Endodermal cell (in vitro differentiated cells): ENCODE measurements around the gene ZYG11B. TPM values are rescaled to one million over a fixed set of nuclear protein-coding genes. Genes with fewer than 3 reads are reported as not detected.
"Not testable (repeated sequence)": the region's sequence is repeated elsewhere in the genome, so short reads cannot be mapped to it uniquely, and the experiment has no call there.

ENCODE experiments used
- DNase-seq: peaks from one replicate; pipeline ENCODE4 v3.0.0-alpha.2; 2017
- H3K27ac ChIP-seq: 2 replicates; pipeline ENCODE4 v1.5.1; 2013; ENCODE audit warnings: mild to moderate bottlenecking, low read depth, low read length, moderate library complexity
- H3K27me3 ChIP-seq: 2 replicates; pipeline ENCODE4 v1.6.1; 2013; ENCODE audit warnings: mild to moderate bottlenecking, low read length, moderate library complexity; ENCODE audit not compliant: insufficient read depth, control insufficient read depth, poor library complexity, severe bottlenecking
- H3K36me3 ChIP-seq: 2 replicates; pipeline ENCODE4 v1.7.0; 2013; ENCODE audit warnings: mild to moderate bottlenecking, low read length, moderate library complexity; ENCODE audit not compliant: control insufficient read depth, insufficient read depth
- H3K4me1 ChIP-seq: one replicate; pipeline ENCODE4 v1.7.0; 2013; ENCODE audit warnings: low read length; ENCODE audit not compliant: control insufficient read depth, insufficient read depth
- H3K4me3 ChIP-seq: 2 replicates; pipeline ENCODE4 v1.5.1; 2013; ENCODE audit warnings: mild to moderate bottlenecking, low read length, moderate library complexity
- H3K9ac ChIP-seq: 2 replicates; pipeline ENCODE4 v1.6.1; 2013; ENCODE audit warnings: mild to moderate bottlenecking, low read length, moderate library complexity; ENCODE audit not compliant: poor library complexity, severe bottlenecking; ENCODE audit errors: extremely low read depth
- H3K9me3 ChIP-seq: 2 replicates; pipeline ENCODE4 v1.6.1; 2013; ENCODE audit warnings: mild to moderate bottlenecking, low read length, moderate library complexity; ENCODE audit not compliant: control insufficient read depth
- H3K27ac Mint-ChIP-seq: 2 replicates; pipeline ENCODE4 v1.8.0; 2020; ENCODE audit warnings: mixed read lengths
- H3K27me3 Mint-ChIP-seq: 2 replicates; pipeline ENCODE4 v1.8.0; 2021; ENCODE audit warnings: mild to moderate bottlenecking, mixed read lengths; ENCODE audit not compliant: insufficient read depth
- H3K36me3 Mint-ChIP-seq: 2 replicates; pipeline ENCODE4 v1.8.0; 2020; ENCODE audit warnings: low read depth, mixed read lengths
- H3K4me1 Mint-ChIP-seq: 2 replicates; pipeline ENCODE4 v1.8.0; 2020; ENCODE audit warnings: mixed read lengths
- H3K4me3 Mint-ChIP-seq: 2 replicates; pipeline ENCODE4 v1.8.0; 2020; ENCODE audit warnings: mild to moderate bottlenecking, moderate library complexity, mixed read lengths
- H3K9me3 Mint-ChIP-seq: 2 replicates; pipeline ENCODE4 v1.8.0; 2020; ENCODE audit warnings: mild to moderate bottlenecking, mixed read lengths
- CTCF ChIP-seq: fragments of 200-600 bp; sonication (generic); conservative IDR thresholded peaks from 2 replicates; pipeline ENCODE4 v1.5.0; 2021; ENCODE audit warnings: antibody characterized with exemption, mild to moderate bottlenecking
- WGBS, 2 experiments: methylation state at CpG; one replicate each; pipeline versions ENCODE4 v1.1.5 to v1.1.7; 2013; ENCODE audit warnings: missing lambda C conversion rate in 2 of 2, mixed read lengths in 1 of 2; ENCODE audit not compliant: insufficient coverage in 1 of 2, insufficient read length in 1 of 2; 5-methylcytosine and 5-hydroxymethylcytosine counted together
- total RNA-seq, 2 donors: library from RNA; stranded (reverse); fragmentation: NEBNext Ultra II Directional in 1 of 2; extraction: Animal tissue kit (Norgen Biotek cat#: 25700) in 1 of 2; gene quantifications; 2 replicates in 1 of 2; 3 replicates in 1 of 2; pipeline ENCODE4 v1.2.1, GENCODE V29; 2021

Gene ZYG11B
- total RNA-seq, 2 donors from 2014 or later = 24.8 to 30.2 TPM

DNA sequence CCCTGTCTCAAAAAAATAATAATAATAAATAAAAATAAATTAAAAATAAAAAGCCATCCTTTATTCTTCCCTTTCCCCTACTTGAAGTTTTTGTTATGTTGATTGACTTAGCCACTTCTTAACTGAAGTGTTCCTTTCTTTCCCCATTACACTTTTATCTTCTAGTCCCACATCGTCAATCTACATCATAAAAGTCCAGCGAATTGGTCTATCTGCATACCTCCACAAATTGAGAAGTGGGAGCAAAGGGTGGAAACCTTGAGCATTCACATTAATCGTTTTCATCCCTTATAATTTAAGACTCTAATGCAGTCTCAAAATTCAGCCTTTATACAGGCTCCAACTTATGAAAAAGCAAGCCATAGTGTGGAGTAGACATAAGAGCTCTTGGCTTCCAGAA, 109.8 kb downstream of the ZYG11B start:
- Mint-ChIP-seq H3K27me3 (peaks cover 3% of the 10 kb centered on the region), H3K9me3 (no peaks in the 10 kb centered on the region), H3K27ac (no peak overlapping the region), H3K4me3 (no peak overlapping the region), H3K4me1 (peaks cover 5% of the 10 kb centered on the region), H3K36me3 (no peaks in the 10 kb centered on the region)
- Histone ChIP-seq H3K36me3 (no peaks in the 10 kb centered on the region), H3K4me3 (no peak overlapping the region), H3K9ac (no peak overlapping the region), H3K27me3 (peaks cover 1% of the 10 kb centered on the region), H3K9me3 (no peaks in the 10 kb centered on the region), H3K4me1 (no peaks in the 10 kb centered on the region), H3K27ac (no peak overlapping the region)
- no peak for TF ChIP-seq CTCF
- no peak for DNase-seq
- 31 to 46% methylated on average over 2 to 3 of the region's 3 CpGs for WGBS, 2 experiments

DNA sequence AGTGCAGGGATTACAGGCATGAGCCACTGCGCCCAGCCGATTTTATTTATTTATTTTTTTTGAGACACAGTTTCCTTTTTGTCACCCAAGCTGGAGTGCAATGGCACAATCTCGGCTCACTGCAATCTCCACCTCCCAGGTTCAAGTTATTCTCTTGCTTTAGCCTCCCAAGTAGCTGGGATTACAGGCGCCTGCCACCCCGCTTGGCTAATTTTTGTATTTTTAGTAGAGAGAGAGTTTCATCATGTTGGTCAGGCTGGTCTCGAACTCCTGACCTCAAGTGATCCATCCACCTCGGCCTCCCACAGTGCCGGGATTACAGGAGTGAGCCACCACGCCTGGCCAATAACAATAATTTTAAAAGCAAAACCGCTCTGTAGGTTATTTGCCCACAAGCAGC, 112.9 kb downstream of the ZYG11B start:
- not testable (repeated sequence) for H3K4me1 ChIP-seq, H3K4me3 Mint-ChIP-seq, H3K9me3 Mint-ChIP-seq, H3K9ac ChIP-seq, H3K36me3 Mint-ChIP-seq, H3K4me1 Mint-ChIP-seq, DNase-seq, H3K27ac Mint-ChIP-seq, H3K36me3 ChIP-seq, H3K4me3 ChIP-seq, H3K27ac ChIP-seq, H3K9me3 ChIP-seq
- WGBS, 2 experiments = 89 to 94% methylated on average over 8 to 10 of the region's 10 CpGs
- peaks cover 28% of the 10 kb centered on the region for H3K27me3 ChIP-seq
- peaks cover 30% of the 10 kb centered on the region for H3K27me3 Mint-ChIP-seq

GRCh38 chr1:52842643-52843310, 116.5 kb downstream of the ZYG11B start, which contains the start of gene ZYG11A:
TSS of gene ZYG11A (plus strand) at chr1:52842760. CDS start at chr1:52842884, 124 bp downstream.
- H3K27ac ChIP-seq = no peak within 1 kb of the TSS
- TF ChIP-seq CTCF = peak; percentile 63
- Mint-ChIP-seq H3K9me3 (no peaks in the 10 kb centered on the region), H3K36me3 (no peaks in the 10 kb centered on the region), H3K4me1 (no peaks in the 10 kb centered on the region), H3K27ac (no peak within 1 kb of the TSS), H3K4me3 (peak within 1 kb of the TSS; percentile 61), H3K27me3 (peaks cover 34% of the 10 kb centered on the region)
- no peaks in the 10 kb centered on the region for H3K36me3 ChIP-seq
- H3K27me3 ChIP-seq = peaks cover 29% of the 10 kb centered on the region
- no peaks in the 10 kb centered on the region for H3K4me1 ChIP-seq
- peak; percentile 92 for DNase-seq
- H3K9me3 ChIP-seq = no peaks in the 10 kb centered on the region
- WGBS, 2 experiments = 1 to 2% methylated on average over 42 to 88 of the region's 88 CpGs
- peak within 1 kb of the TSS; percentile 79 for H3K4me3 ChIP-seq
- peak within 1 kb of the TSS; percentile 63 for H3K9ac ChIP-seq

DNA sequence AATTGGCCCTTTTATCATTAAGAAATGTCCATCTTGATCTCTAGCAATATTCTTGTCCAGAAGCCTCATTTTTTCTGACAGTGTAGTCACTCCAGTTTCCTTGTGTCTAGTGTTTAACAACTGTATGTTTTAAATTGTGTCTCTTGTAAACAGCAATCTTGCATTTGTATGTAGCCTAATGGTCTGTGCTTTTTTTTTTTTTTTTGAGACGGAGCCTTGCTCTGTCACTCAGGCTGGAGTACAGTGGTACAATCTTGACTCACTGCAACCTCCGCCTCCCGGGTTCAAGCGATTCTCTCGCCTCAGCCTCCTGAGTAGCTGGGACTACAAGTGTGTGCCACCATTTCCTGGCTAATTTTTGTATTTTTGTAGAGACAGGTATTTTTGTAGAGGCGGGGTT, 118.9 kb downstream of the ZYG11B start:
- H3K4me3 Mint-ChIP-seq, H3K4me1 Mint-ChIP-seq, H3K27ac ChIP-seq, DNase-seq, H3K9me3 Mint-ChIP-seq, H3K36me3 ChIP-seq, H3K4me1 ChIP-seq, H3K9me3 ChIP-seq, H3K36me3 Mint-ChIP-seq, H3K27ac Mint-ChIP-seq, H3K4me3 ChIP-seq, H3K9ac ChIP-seq: not testable (repeated sequence)
- H3K27me3 ChIP-seq = peaks cover 29% of the 10 kb centered on the region
- H3K27me3 Mint-ChIP-seq = peaks cover 32% of the 10 kb centered on the region
- WGBS, 2 experiments = 79 to 81% methylated on average over 6 of the region's 6 CpGs
